ENCODE results near the gene CDC123.
A peak's percentile ranks its signal among the peaks of the same experiment; 100 is the strongest.

Gene CDC123

GRCh38 chr10:12264204-12264940 lies 68.4 kb downstream of the CDC123 start (continued):
- TF ChIP-seq ZNF548 (tag by site-specific recombination; IDR thresholded peaks at IDR 0.05) (no peak), ZNF621 (tag by site-specific recombination; IDR thresholded peaks at IDR 0.05) (no peak), HIC1 (tag by site-specific recombination; IDR thresholded peaks at IDR 0.05) (peak; percentile 94), ZFHX2 (tag by site-specific recombination; conservative IDR thresholded peaks at IDR 0.05) (peak; percentile 86), ZNF10 (tag by site-specific recombination; IDR thresholded peaks at IDR 0.05) (0 out of 2 replicates have a peak, but pooled peaks have one; percentile 28), ZNF76 (tag by site-specific recombination; IDR thresholded peaks at IDR 0.05; ENCODE audit: borderline replicate concordance, low read depth) (peak; percentile 9; the same call in 1 of the 2 replicates), YY1 (tag by site-specific recombination; IDR thresholded peaks at IDR 0.05) (peak; percentile 86), KLF10 (tag by site-specific recombination; IDR thresholded peaks at IDR 0.05) (peak; percentile 62; the same call in 1 of the 2 replicates), ZNF704 (tag by site-specific recombination; IDR thresholded peaks at IDR 0.05) (no peak), ZBTB17 (tag by site-specific recombination; IDR thresholded peaks at IDR 0.05) (peak; percentile 75), SP7 (tag by site-specific recombination; IDR thresholded peaks at IDR 0.05) (peak; percentile 80), PRDM10 (tag by site-specific recombination; IDR thresholded peaks at IDR 0.05) (no peak), WT1 (tag by site-specific recombination; IDR thresholded peaks at IDR 0.05) (peak; percentile 46; the same call in 1 of the 2 replicates), ZNF654 (tag by site-specific recombination; IDR thresholded peaks at IDR 0.05; ENCODE audit: low read depth) (peak; percentile 95), ZNF423 (tag by site-specific recombination; IDR thresholded peaks at IDR 0.05) (no peak; the same call in 1 of the 2 replicates), ZEB2 (tag by site-specific recombination; IDR thresholded peaks at IDR 0.05) (peak; percentile 89), ZNF221 (tag by site-specific recombination; IDR thresholded peaks at IDR 0.05; ENCODE audit: borderline replicate concordance) (no peak), PATZ1 (tag by site-specific recombination; IDR thresholded peaks at IDR 0.05) (peak; percentile 91), GLIS1 (tag by site-specific recombination; IDR thresholded peaks at IDR 0.05) (peak; percentile 33), ZBTB26 (tag by site-specific recombination; optimal IDR thresholded peaks at IDR 0.05) (peak; percentile 57), ZNF302 (tag by site-specific recombination; IDR thresholded peaks at IDR 0.05; ENCODE audit: low read depth) (no peak), ZNF341 (tag by site-specific recombination; IDR thresholded peaks at IDR 0.05; ENCODE audit: low read depth) (peak; percentile 68), ZBTB20 (tag by site-specific recombination; IDR thresholded peaks at IDR 0.05) (no peak), ZNF114 (tag by site-specific recombination; IDR thresholded peaks at IDR 0.05) (no peak), SETDB1 (IDR thresholded peaks at IDR 0.05; ENCODE audit: insufficient read length, low read length) (no peak), MZF1 (tag by site-specific recombination; IDR thresholded peaks at IDR 0.05; ENCODE audit: borderline replicate concordance) (0 out of 2 replicates have a peak, but pooled peaks have one; percentile 49), PRDM6 (tag by site-specific recombination; IDR thresholded peaks at IDR 0.05) (peak; percentile 27; the same call in 1 of the 2 replicates)

Measured in HEK293 (cell line).